ENCODE results near the gene SARS2. TPM values are rescaled to one million over a fixed set of nuclear protein-coding genes. Genes with fewer than 3 reads are reported as not detected.

The SARS2 gene
- total RNA-seq, 1 donor from 2014 or later, result 16.8 TPM

Other genes with a start within 250 kb of the SARS2 start
- 2.6 and 3.6 TPM in 2 replicates for gene CAPN12, start 186.3 kb downstream of the SARS2 start, total RNA-seq
- not detected in 2 replicates for gene LGALS7, start 157.2 kb downstream of the SARS2 start, total RNA-seq
- gene LGALS7B, start 141.6 kb downstream of the SARS2 start, total RNA-seq, result 3.6 TPM in 1 of 2 replicates, not detected in the other
- gene LGALS4, start 117.8 kb downstream of the SARS2 start, total RNA-seq, result not detected in 2 replicates
- 11.3 and 37.8 TPM in 2 replicates for gene ECH1, start 99.0 kb downstream of the SARS2 start, total RNA-seq
- 218 and 338 TPM in 2 replicates for gene HNRNPL, start 80.8 kb downstream of the SARS2 start, total RNA-seq
- gene RINL, start 52.5 kb downstream of the SARS2 start, total RNA-seq, result 10.0 and 19.1 TPM in 2 replicates
- 28.7 and 38.6 TPM in 2 replicates for gene SIRT2, start 31.1 kb downstream of the SARS2 start, total RNA-seq
- 13.7 and 16.9 TPM in 2 replicates for gene NFKBIB, start 30.8 kb downstream of the SARS2 start, total RNA-seq
- 0.15 TPM in 1 of 2 replicates, not detected in the other for gene CCER2, start 18.6 kb downstream of the SARS2 start, total RNA-seq
- 38.4 and 49.8 TPM in 2 replicates for gene MRPS12, start 181 bp upstream of the SARS2 start, total RNA-seq
- 25.2 and 82.6 TPM in 2 replicates for gene FBXO17, start 45.0 kb upstream of the SARS2 start, total RNA-seq
- gene FBXO27, start 101.8 kb upstream of the SARS2 start, total RNA-seq, result 5.8 and 5.9 TPM in 2 replicates
- gene ACP7, start 153.6 kb upstream of the SARS2 start, total RNA-seq, result not detected in 2 replicates
- 5.0 and 17.7 TPM in 2 replicates for gene PAK4, start 195.0 kb upstream of the SARS2 start, total RNA-seq